ENCODE data around the gene USP15.

The USP15 gene

DNA sequence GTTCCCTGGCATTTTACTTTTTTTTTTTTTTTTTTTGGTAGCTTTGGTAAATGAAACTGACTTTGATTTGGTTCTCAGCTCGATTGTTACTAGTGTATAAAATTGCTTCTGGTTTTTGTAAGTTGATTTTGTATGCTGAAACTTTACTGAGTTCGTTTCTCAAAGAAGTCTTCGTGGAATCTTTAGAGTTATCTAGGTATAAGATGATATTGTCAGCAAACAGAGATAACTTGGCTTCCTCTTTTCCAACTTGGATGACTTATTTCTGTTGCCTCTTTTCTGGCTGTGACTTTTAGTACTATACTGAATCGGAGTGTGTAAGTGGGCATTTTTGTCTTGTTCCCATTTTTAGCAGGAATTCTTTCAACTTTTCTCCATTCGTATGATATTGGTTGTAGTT lies 28.1 kb downstream of the USP15 start:
- H3K79me2 ChIP-seq (ENCODE audit: low read length): peaks cover 100% of the 10 kb centered on the region
- no peak overlapping the region for H3K9ac ChIP-seq (ENCODE audit: low read length)
- no peak overlapping the region for H3K27ac ChIP-seq (ENCODE audit: low read length)
- H3K36me3 ChIP-seq (replicated peaks; ENCODE audit: low read depth, low read length): peaks cover 36% of the 10 kb centered on the region
- H4K20me1 ChIP-seq (ENCODE audit: insufficient read depth, low read length): peaks cover 76% of the 10 kb centered on the region
- H3K27me3 ChIP-seq (ENCODE audit: low read depth, low read length): no peaks in the 10 kb centered on the region
- H3K4me1 ChIP-seq (ENCODE audit: low read length): peaks cover 13% of the 10 kb centered on the region
- H3K4me3 ChIP-seq (ENCODE audit: low read length): no peak overlapping the region
- no peak overlapping the region for H3K4me2 ChIP-seq (ENCODE audit: low read length)
- no peak overlapping the region for H2AFZ ChIP-seq (ENCODE audit: low read depth, low read length)
- 0 out of 2 replicates have a peak, but pooled peaks cover 9% of the 10 kb centered on the region for H3K9me3 ChIP-seq (ENCODE audit: insufficient read depth, low read length)
- TF ChIP-seq EZH2phosphoT487 (IDR thresholded peaks at IDR 0.05; ENCODE audit: low read depth): no peak
- TF ChIP-seq, protein P1, sequence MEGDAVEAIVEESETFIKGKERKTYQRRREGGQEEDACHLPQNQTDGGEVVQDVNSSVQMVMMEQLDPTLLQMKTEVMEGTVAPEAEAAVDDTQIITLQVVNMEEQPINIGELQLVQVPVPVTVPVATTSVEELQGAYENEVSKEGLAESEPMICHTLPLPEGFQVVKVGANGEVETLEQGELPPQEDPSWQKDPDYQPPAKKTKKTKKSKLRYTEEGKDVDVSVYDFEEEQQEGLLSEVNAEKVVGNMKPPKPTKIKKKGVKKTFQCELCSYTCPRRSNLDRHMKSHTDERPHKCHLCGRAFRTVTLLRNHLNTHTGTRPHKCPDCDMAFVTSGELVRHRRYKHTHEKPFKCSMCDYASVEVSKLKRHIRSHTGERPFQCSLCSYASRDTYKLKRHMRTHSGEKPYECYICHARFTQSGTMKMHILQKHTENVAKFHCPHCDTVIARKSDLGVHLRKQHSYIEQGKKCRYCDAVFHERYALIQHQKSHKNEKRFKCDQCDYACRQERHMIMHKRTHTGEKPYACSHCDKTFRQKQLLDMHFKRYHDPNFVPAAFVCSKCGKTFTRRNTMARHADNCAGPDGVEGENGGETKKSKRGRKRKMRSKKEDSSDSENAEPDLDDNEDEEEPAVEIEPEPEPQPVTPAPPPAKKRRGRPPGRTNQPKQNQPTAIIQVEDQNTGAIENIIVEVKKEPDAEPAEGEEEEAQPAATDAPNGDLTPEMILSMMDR (IDR thresholded peaks at IDR 0.05; ENCODE audit: low read depth, low read length): no peak

DNA sequence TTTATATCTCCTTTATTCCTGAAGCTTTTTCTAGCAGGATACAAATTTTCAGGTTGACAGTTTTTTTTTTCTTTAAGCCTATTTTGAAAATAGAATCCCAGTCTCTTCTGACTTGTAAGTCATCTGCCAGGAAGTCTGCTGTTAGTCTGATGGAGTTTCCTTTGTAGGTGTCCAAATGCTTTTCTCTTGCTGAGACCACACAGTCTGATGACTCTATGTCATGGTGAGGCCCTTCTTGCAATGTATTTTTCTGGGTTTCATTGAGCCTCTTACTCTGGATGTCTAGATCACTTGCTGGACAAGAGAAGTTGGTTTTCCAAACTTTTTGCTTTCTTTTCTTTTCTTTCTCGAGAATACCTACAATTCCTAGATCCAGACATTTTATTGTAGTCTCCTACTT lies 30.6 kb downstream of the USP15 start:
- Histone ChIP-seq H3K27ac (ENCODE audit: low read length) (no peak overlapping the region), H3K9me3 (ENCODE audit: insufficient read depth, low read length) (0 out of 2 replicates have a peak, but pooled peaks cover 9% of the 10 kb centered on the region), H3K4me2 (ENCODE audit: low read length) (no peak overlapping the region), H3K27me3 (ENCODE audit: low read depth, low read length) (no peaks in the 10 kb centered on the region), H3K4me3 (ENCODE audit: low read length) (no peak overlapping the region), H3K4me1 (ENCODE audit: low read length) (peaks cover 11% of the 10 kb centered on the region), H3K36me3 (replicated peaks; ENCODE audit: low read depth, low read length) (peaks cover 40% of the 10 kb centered on the region), H3K9ac (ENCODE audit: low read length) (no peak overlapping the region), H3K79me2 (ENCODE audit: low read length) (peaks cover 89% of the 10 kb centered on the region), H2AFZ (ENCODE audit: low read depth, low read length) (no peak overlapping the region), H4K20me1 (ENCODE audit: insufficient read depth, low read length) (peaks cover 57% of the 10 kb centered on the region)
- TF ChIP-seq, protein P1 (IDR thresholded peaks at IDR 0.05; ENCODE audit: low read depth, low read length): no peak
- no peak for TF ChIP-seq EZH2phosphoT487 (IDR thresholded peaks at IDR 0.05; ENCODE audit: low read depth)

DNA sequence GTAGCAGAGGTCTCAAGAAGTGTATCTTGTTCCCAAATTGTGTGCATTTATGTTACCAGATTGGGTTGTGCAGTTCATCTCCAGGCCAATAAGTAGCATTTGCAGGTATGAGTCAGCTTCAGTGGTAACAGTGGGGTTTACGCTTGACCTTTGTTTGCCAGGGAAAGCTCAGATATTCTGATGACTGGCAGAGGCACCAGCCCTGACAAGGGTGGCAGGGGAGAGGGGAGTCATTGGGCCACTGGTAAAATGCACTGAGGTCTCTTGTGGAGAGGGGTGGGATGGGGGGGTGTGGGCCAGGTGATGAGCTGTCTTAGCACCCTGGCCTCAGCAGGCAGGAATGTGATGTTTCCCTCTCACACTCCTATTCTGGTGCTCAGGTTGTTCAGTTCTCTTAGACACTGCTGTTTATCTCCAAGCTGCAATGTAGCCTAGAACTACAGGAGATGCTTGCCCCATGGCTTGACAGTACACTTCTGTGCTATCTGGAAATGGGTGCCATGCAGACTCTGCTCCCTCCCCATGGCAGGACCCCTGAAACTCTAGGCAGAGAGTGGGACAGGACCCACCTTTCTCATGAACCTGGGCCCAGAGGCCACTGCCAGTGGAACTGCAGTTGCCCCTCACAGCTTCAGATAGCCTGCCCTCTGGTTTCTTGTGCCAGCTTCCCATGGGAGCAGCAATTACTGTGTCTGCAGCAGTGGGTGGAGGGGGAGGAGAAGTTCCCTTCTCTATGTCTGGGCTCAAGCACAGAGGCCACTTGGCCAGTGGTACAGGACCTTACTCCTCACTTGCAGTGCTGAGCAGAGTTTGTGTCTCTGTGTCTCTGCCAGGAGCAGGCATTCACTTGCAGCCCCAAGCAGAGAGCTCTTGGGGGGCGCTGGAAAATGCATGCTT lies 31.9 kb downstream of the USP15 start:
- no peak overlapping the region for H3K27ac ChIP-seq (ENCODE audit: low read length)
- peaks cover 84% of the 10 kb centered on the region for H3K79me2 ChIP-seq (ENCODE audit: low read length)
- H4K20me1 ChIP-seq (ENCODE audit: insufficient read depth, low read length): peaks cover 60% of the 10 kb centered on the region
- H3K9me3 ChIP-seq (ENCODE audit: insufficient read depth, low read length): 0 out of 2 replicates have a peak, but pooled peaks cover 9% of the 10 kb centered on the region
- no peak overlapping the region for H3K9ac ChIP-seq (ENCODE audit: low read length)
- H3K36me3 ChIP-seq (replicated peaks; ENCODE audit: low read depth, low read length): peaks cover 48% of the 10 kb centered on the region
- no peak overlapping the region for H3K4me2 ChIP-seq (ENCODE audit: low read length)
- TF ChIP-seq, protein P1 (IDR thresholded peaks at IDR 0.05; ENCODE audit: low read depth, low read length): no peak
- TF ChIP-seq EZH2phosphoT487 (IDR thresholded peaks at IDR 0.05; ENCODE audit: low read depth): no peak
- H2AFZ ChIP-seq (ENCODE audit: low read depth, low read length): no peak overlapping the region
- no peaks in the 10 kb centered on the region for H3K27me3 ChIP-seq (ENCODE audit: low read depth, low read length)
- no peak overlapping the region for H3K4me3 ChIP-seq (ENCODE audit: low read length)
- H3K4me1 ChIP-seq (ENCODE audit: low read length): peaks cover 5% of the 10 kb centered on the region; the same call in 1 of the 2 replicates

- Histone ChIP-seq H3K4me1 (ENCODE audit: low read length) (peaks cover 5% of the 10 kb centered on the region; the same call in 1 of the 2 replicates), H3K9ac (ENCODE audit: low read length) (no peak overlapping the region), H3K27me3 (ENCODE audit: low read depth, low read length) (no peaks in the 10 kb centered on the region), H3K27ac (ENCODE audit: low read length) (no peak overlapping the region), H2AFZ (ENCODE audit: low read depth, low read length) (no peak overlapping the region), H3K79me2 (ENCODE audit: low read length) (peaks cover 77% of the 10 kb centered on the region), H3K9me3 (ENCODE audit: insufficient read depth, low read length) (0 out of 2 replicates have a peak, but pooled peaks cover 9% of the 10 kb centered on the region), H3K4me2 (ENCODE audit: low read length) (no peak overlapping the region), H3K4me3 (ENCODE audit: low read length) (no peak overlapping the region), H4K20me1 (ENCODE audit: insufficient read depth, low read length) (peaks cover 58% of the 10 kb centered on the region), H3K36me3 (replicated peaks; ENCODE audit: low read depth, low read length) (peaks cover 52% of the 10 kb centered on the region)
- no peak for TF ChIP-seq EZH2phosphoT487 (IDR thresholded peaks at IDR 0.05; ENCODE audit: low read depth)
- TF ChIP-seq, protein P1 (IDR thresholded peaks at IDR 0.05; ENCODE audit: low read depth, low read length): no peak
These were observed 32.6 kb downstream of the USP15 start for GRCh38 chr12:62292761-62293344.

Data from OCI-LY3 (cell line).